H9 (cell line): ENCODE data around the gene RABGAP1L. TPM values are rescaled to one million over a fixed set of nuclear protein-coding genes. Genes with fewer than 3 reads are reported as not detected.

ENCODE experiments used
- DNase-seq: peaks from one replicate; pipeline ENCODE4 v3.0.0-alpha.2; 2017
- H2AFZ ChIP-seq: one replicate; pipeline ENCODE4 v1.6.1; 2013; ENCODE audit warnings: mild to moderate bottlenecking, low read length, control low read depth, moderate library complexity
- H2AK5ac ChIP-seq: 2 replicates; pipeline ENCODE4 v1.6.1; 2013; ENCODE audit warnings: low read length, control low read depth, mixed read lengths; ENCODE audit not compliant: insufficient read length
- H2BK120ac ChIP-seq: one replicate; pipeline ENCODE4 v1.6.1; 2013; ENCODE audit warnings: low read depth, mild to moderate bottlenecking, low read length, control low read depth, inconsistent platforms; ENCODE audit not compliant: poor library complexity, severe bottlenecking
- H2BK12ac ChIP-seq: 2 replicates; pipeline ENCODE4 v1.6.1; 2013; ENCODE audit warnings: low read length, control low read depth, mixed read lengths, low read depth; ENCODE audit not compliant: insufficient read length
- H2BK15ac ChIP-seq: 2 replicates; pipeline ENCODE4 v1.6.1; 2013; ENCODE audit warnings: low read depth, low read length, control low read depth
- H2BK20ac ChIP-seq: one replicate; pipeline ENCODE4 v1.6.1; 2013; ENCODE audit warnings: low read depth, mild to moderate bottlenecking, low read length, control low read depth, inconsistent platforms; ENCODE audit not compliant: poor library complexity, severe bottlenecking
- H2BK5ac ChIP-seq: 2 replicates; pipeline ENCODE4 v1.6.1; 2013; ENCODE audit warnings: low read length, control low read depth, mixed read lengths; ENCODE audit not compliant: insufficient read length
- H3K14ac ChIP-seq: 2 replicates; pipeline ENCODE4 v1.6.1; 2013; ENCODE audit warnings: low read length, control low read depth; ENCODE audit not compliant: insufficient read depth
- H3K18ac ChIP-seq: 2 replicates; pipeline ENCODE4 v1.6.1; 2013; ENCODE audit warnings: low read depth, mild to moderate bottlenecking, mixed read lengths, low read length, control low read depth; ENCODE audit not compliant: insufficient read length
- H3K23ac ChIP-seq: 2 replicates; pipeline ENCODE4 v1.6.1; 2013; ENCODE audit warnings: low read length, control low read depth, mixed read lengths, low read depth; ENCODE audit not compliant: insufficient read length
- H3K23me2 ChIP-seq: 2 replicates; pipeline ENCODE4 v1.6.1; 2013; ENCODE audit warnings: low read depth, mild to moderate bottlenecking, mixed read lengths, low read length, control low read depth; ENCODE audit not compliant: insufficient read length, poor library complexity, severe bottlenecking
- H3K27ac ChIP-seq: 2 replicates; pipeline ENCODE4 v1.5.1; 2013; ENCODE audit warnings: low read length, control low read depth, mixed read lengths, low read depth; ENCODE audit not compliant: insufficient read length
- H3K27me3 ChIP-seq: 2 replicates; pipeline ENCODE4 v1.6.1; 2013; ENCODE audit warnings: low read length, control low read depth, inconsistent platforms; ENCODE audit not compliant: insufficient read depth
- H3K4ac ChIP-seq: 2 replicates; pipeline ENCODE4 v1.6.1; 2013; ENCODE audit warnings: low read depth, mild to moderate bottlenecking, control low read depth, inconsistent platforms, low read length, moderate library complexity
- H3K4me1 ChIP-seq: 2 replicates; pipeline ENCODE4 v1.6.1; 2013; ENCODE audit warnings: low read length, control low read depth, inconsistent platforms; ENCODE audit not compliant: insufficient read depth
- H3K4me2 ChIP-seq: 2 replicates; pipeline ENCODE4 v1.6.1; 2013; ENCODE audit warnings: low read length, control low read depth, mixed read lengths; ENCODE audit not compliant: insufficient read length, insufficient read depth
- H3K56ac ChIP-seq: 2 replicates; pipeline ENCODE4 v1.6.1; 2013; ENCODE audit warnings: low read depth, mild to moderate bottlenecking, mixed read lengths, low read length, control low read depth; ENCODE audit not compliant: insufficient read length
- H3K79me1 ChIP-seq: 2 replicates; pipeline ENCODE4 v1.6.1; 2013; ENCODE audit warnings: low read depth, mild to moderate bottlenecking, moderate library complexity, low read length, control low read depth, inconsistent platforms; ENCODE audit not compliant: insufficient read depth, poor library complexity, severe bottlenecking
- H3K79me2 ChIP-seq: 2 replicates; pipeline ENCODE4 v1.6.1; 2013; ENCODE audit warnings: low read length, control low read depth, inconsistent platforms; ENCODE audit not compliant: insufficient read depth
- H3K9ac ChIP-seq: 2 replicates; pipeline ENCODE4 v1.6.1; 2013; ENCODE audit warnings: low read length, control low read depth, mixed read lengths; ENCODE audit not compliant: insufficient read length; ENCODE audit errors: extremely low read depth
- H3K9me3 ChIP-seq: one replicate; pipeline ENCODE4 v1.6.1; 2013; ENCODE audit warnings: low read depth, low read length, inconsistent platforms; ENCODE audit not compliant: control insufficient read depth
- H3T11ph ChIP-seq: one replicate; pipeline ENCODE4 v1.6.1; 2013; ENCODE audit warnings: mild to moderate bottlenecking, low read length, control low read depth, inconsistent platforms
- H4K20me1 ChIP-seq: one replicate; pipeline ENCODE4 v1.6.1; 2013; ENCODE audit not compliant: control insufficient read depth, insufficient read length, insufficient read depth
- H4K5ac ChIP-seq: 2 replicates; pipeline ENCODE4 v1.6.1; 2013; ENCODE audit warnings: low read depth, mild to moderate bottlenecking, mixed read lengths, low read length, control low read depth; ENCODE audit not compliant: insufficient read length
- H4K8ac ChIP-seq: replicated peaks from 2 replicates; pipeline ENCODE4 v1.6.1; 2013; ENCODE audit warnings: low read length, control low read depth, mixed read lengths, low read depth; ENCODE audit not compliant: insufficient read length
- H4K91ac ChIP-seq: 2 replicates; pipeline ENCODE4 v1.6.1; 2013; ENCODE audit warnings: low read depth, mild to moderate bottlenecking, moderate library complexity, mixed read lengths, low read length, control low read depth; ENCODE audit not compliant: insufficient read length
- H3K27ac Mint-ChIP-seq, 3 experiments: 2 replicates in 2 of 3; 3 replicates in 1 of 3; pipeline ENCODE4 v1.8.0; 2020 to 2021; ENCODE audit warnings: mixed read lengths in 3 of 3, mild to moderate bottlenecking in 1 of 3, moderate library complexity in 1 of 3
- H3K27me3 Mint-ChIP-seq: 2 replicates; pipeline ENCODE4 v1.8.0; 2021; ENCODE audit warnings: low read depth, mild to moderate bottlenecking, moderate library complexity, mixed read lengths
- H3K36me3 Mint-ChIP-seq, 3 experiments: 2 replicates in 2 of 3; 3 replicates in 1 of 3; pipeline ENCODE4 v1.8.0; 2020 to 2021; ENCODE audit warnings: low read depth in 3 of 3, mixed read lengths in 3 of 3; ENCODE audit not compliant: insufficient read depth in 1 of 3
- H3K4me1 Mint-ChIP-seq, 2 experiments: 2 replicates each; pipeline ENCODE4 v1.8.0; 2020; ENCODE audit warnings: mixed read lengths in 2 of 2
- H3K4me3 Mint-ChIP-seq, 2 experiments: 2 replicates in 1 of 2; 3 replicates in 1 of 2; pipeline ENCODE4 v1.8.0; 2020 to 2021; ENCODE audit warnings: mild to moderate bottlenecking in 2 of 2, mixed read lengths in 2 of 2, moderate library complexity in 1 of 2
- H3K9me3 Mint-ChIP-seq, 2 experiments: 2 replicates in 1 of 2; 3 replicates in 1 of 2; pipeline ENCODE4 v1.8.0; 2020; ENCODE audit warnings: mild to moderate bottlenecking in 2 of 2, mixed read lengths in 2 of 2, moderate library complexity in 1 of 2
- CTCF ChIP-seq: fragments of 200-600 bp; sonication (generic); conservative IDR thresholded peaks from 3 replicates; pipeline ENCODE4 v1.8.0; 2021; ENCODE audit warnings: antibody characterized with exemption, mild to moderate bottlenecking
- WGBS: extraction: QIAGEN DNeasy Blood & Tissue Kit; methylation state at CpG from one replicate; pipeline ENCODE4 v1.1.7; 2013; ENCODE audit warnings: missing lambda C conversion rate, low lambda C conversion rate, mixed read lengths; ENCODE audit not compliant: insufficient read length; ENCODE audit errors: extremely low coverage; 5-methylcytosine and 5-hydroxymethylcytosine counted together
- total RNA-seq: library from RNA; stranded (reverse); gene quantifications from 2 replicates; pipeline ENCODE4 v1.2.1, GENCODE V29; 2021

Gene RABGAP1L
- total RNA-seq, 1 experiment from 2014 or later: 147 TPM

- no peak overlapping the region for H2BK20ac ChIP-seq
- no peak overlapping the region for H4K5ac ChIP-seq
- H3K27me3 ChIP-seq: no peaks in the 10 kb centered on the region
- H2BK12ac ChIP-seq: no peak overlapping the region
- no peaks in the 10 kb centered on the region for H3K79me2 ChIP-seq
- H2AFZ ChIP-seq: no peak overlapping the region
- no peak overlapping the region for H3K4me2 ChIP-seq
- H4K20me1 ChIP-seq: no peaks in the 10 kb centered on the region
- H2BK120ac ChIP-seq: no peak overlapping the region
- no peak overlapping the region for H2BK15ac ChIP-seq
- no peak overlapping the region for H3K9ac ChIP-seq
- H3K27ac ChIP-seq: no peak overlapping the region
- H3K79me1 ChIP-seq: no peaks in the 10 kb centered on the region
- H3K9me3 ChIP-seq: no peaks in the 10 kb centered on the region
- no peak overlapping the region for H4K91ac ChIP-seq
- no peak for DNase-seq
- WGBS: no CpG with 5 or more reads among the region's 3 CpGs
- H2BK5ac ChIP-seq: no peak overlapping the region
- H3K4ac ChIP-seq: no peak overlapping the region
- Mint-ChIP-seq H3K27me3 (no peaks in the 10 kb centered on the region), H3K27ac (no peak overlapping the region), H3K9me3 (no peaks in the 10 kb centered on the region), H3K4me3 (no peak overlapping the region), H3K36me3 (no peaks in the 10 kb centered on the region), H3K4me1 (peaks cover 6 to 8% of the 10 kb centered on the region in 2 experiments; a peak in 2 of 4 replicates)
- H3K4me1 ChIP-seq: no peaks in the 10 kb centered on the region
- TF ChIP-seq CTCF: no peak
- H3K23me2 ChIP-seq: no peaks in the 10 kb centered on the region
- H3K56ac ChIP-seq: no peak overlapping the region
- H3K18ac ChIP-seq: no peak overlapping the region
- H3K14ac ChIP-seq: no peak overlapping the region
- H4K8ac ChIP-seq: no peak overlapping the region
- H3T11ph ChIP-seq: no peak overlapping the region
- H3K23ac ChIP-seq: no peak overlapping the region
- H2AK5ac ChIP-seq: no peak overlapping the region
These were observed 883.3 kb downstream of the RABGAP1L start for GRCh38 chr1:175042650-175043049.
